Measurements from ENCODE around the gene CNNM4.

The CNNM4 gene

GRCh38 chr2:96842600-96842999 is 81.9 kb downstream of the CNNM4 start:
- Histone ChIP-seq H3K9me3 (ENCODE audit: low read depth, low read length) (no peaks in the 10 kb centered on the region), H3K27ac (no peak overlapping the region), H3K9ac (ENCODE audit: insufficient read length) (no peak overlapping the region), H3K36me3 (ENCODE audit: insufficient read depth, low read length) (peaks cover 5% of the 10 kb centered on the region; the same call in 1 of the 2 replicates), H3K4me3 (no peak overlapping the region)
- TF ChIP-seq POLR2AphosphoS5 (IDR thresholded peaks at IDR 0.05; ENCODE audit: borderline replicate concordance, low read depth, low read length) (no peak), FOXP2 (optimal IDR thresholded peaks at IDR 0.05; ENCODE audit: control extremely low read depth, extremely low read length, insufficient read depth) (no peak), EZH2 (IDR thresholded peaks at IDR 0.05) (no peak)
- DNase-seq (ENCODE audit: low read depth, low spot score) = no peak

- peaks cover 14% of the 10 kb centered on the region for H3K36me3 ChIP-seq (ENCODE audit: insufficient read depth, low read length)
- no peak within 1 kb of the TSS for H3K27ac ChIP-seq
Measured at GRCh38 chr2:96843538-96844268, 83.0 kb downstream of the CNNM4 start, which contains the start of gene ANKRD23. Gene ANKRD23 (minus strand): TSS chr2:96844021. CDS start chr2:96843992, 29 bp downstream.

GRCh38 chr2:96844405-96844808 is 83.7 kb downstream of the CNNM4 start:
- Histone ChIP-seq H3K9me3 (ENCODE audit: low read depth, low read length) (no peaks in the 10 kb centered on the region), H3K4me3 (no peak overlapping the region), H3K27ac (no peak overlapping the region), H3K36me3 (ENCODE audit: insufficient read depth, low read length) (peaks cover 14% of the 10 kb centered on the region), H3K9ac (ENCODE audit: insufficient read length) (no peak overlapping the region)
- no peak for DNase-seq (ENCODE audit: low read depth, low spot score)
- TF ChIP-seq POLR2AphosphoS5 (IDR thresholded peaks at IDR 0.05; ENCODE audit: borderline replicate concordance, low read depth, low read length) (no peak), EZH2 (IDR thresholded peaks at IDR 0.05) (no peak), FOXP2 (optimal IDR thresholded peaks at IDR 0.05; ENCODE audit: control extremely low read depth, extremely low read length, insufficient read depth) (no peak)

More at GRCh38 chr2:96843538-96844268, 83.0 kb downstream of the CNNM4 start, which contains the start of gene ANKRD23:
- no peak for DNase-seq (ENCODE audit: low read depth, low spot score)
- no peak within 1 kb of the TSS for H3K4me3 ChIP-seq
- H3K9me3 ChIP-seq (ENCODE audit: low read depth, low read length) = no peaks in the 10 kb centered on the region
- H3K9ac ChIP-seq (ENCODE audit: insufficient read length) = no peak within 1 kb of the TSS
- TF ChIP-seq POLR2AphosphoS5 (IDR thresholded peaks at IDR 0.05; ENCODE audit: borderline replicate concordance, low read depth, low read length) = no peak

GRCh38 chr2:96846825-96847224 is 86.1 kb downstream of the CNNM4 start:
- H3K27ac ChIP-seq = no peak overlapping the region
- H3K4me3 ChIP-seq = no peak overlapping the region
- peaks cover 25% of the 10 kb centered on the region for H3K36me3 ChIP-seq (ENCODE audit: insufficient read depth, low read length)
- no peak for DNase-seq (ENCODE audit: low read depth, low spot score)
- H3K9me3 ChIP-seq (ENCODE audit: low read depth, low read length) = no peaks in the 10 kb centered on the region
- TF ChIP-seq EZH2 (IDR thresholded peaks at IDR 0.05) (no peak), FOXP2 (optimal IDR thresholded peaks at IDR 0.05; ENCODE audit: control extremely low read depth, extremely low read length, insufficient read depth) (no peak), POLR2AphosphoS5 (IDR thresholded peaks at IDR 0.05; ENCODE audit: borderline replicate concordance, low read depth, low read length) (no peak)
- H3K9ac ChIP-seq (ENCODE audit: insufficient read length) = no peak overlapping the region

- DNase-seq (ENCODE audit: low read depth, low spot score) = no peak
- no peak overlapping the region for H3K4me3 ChIP-seq
- no peaks in the 10 kb centered on the region for H3K9me3 ChIP-seq (ENCODE audit: low read depth, low read length)
- H3K9ac ChIP-seq (ENCODE audit: insufficient read length) = no peak overlapping the region
- peaks cover 28% of the 10 kb centered on the region for H3K36me3 ChIP-seq (ENCODE audit: insufficient read depth, low read length)
- H3K27ac ChIP-seq = no peak overlapping the region
- TF ChIP-seq POLR2AphosphoS5 (IDR thresholded peaks at IDR 0.05; ENCODE audit: borderline replicate concordance, low read depth, low read length) = no peak
- TF ChIP-seq FOXP2 (optimal IDR thresholded peaks at IDR 0.05; ENCODE audit: control extremely low read depth, extremely low read length, insufficient read depth) = no peak
- TF ChIP-seq EZH2 (IDR thresholded peaks at IDR 0.05) = no peak
Measured at GRCh38 chr2:96847586-96847985, 86.9 kb downstream of the CNNM4 start.

GRCh38 chr2:96848264-96848663 is 87.6 kb downstream of the CNNM4 start:
- Histone ChIP-seq H3K36me3 (ENCODE audit: insufficient read depth, low read length) (peaks cover 34% of the 10 kb centered on the region), H3K9ac (ENCODE audit: insufficient read length) (no peak overlapping the region), H3K4me3 (no peak overlapping the region), H3K27ac (no peak overlapping the region), H3K9me3 (ENCODE audit: low read depth, low read length) (no peaks in the 10 kb centered on the region)
- DNase-seq (ENCODE audit: low read depth, low spot score) = no peak
- TF ChIP-seq FOXP2 (optimal IDR thresholded peaks at IDR 0.05; ENCODE audit: control extremely low read depth, extremely low read length, insufficient read depth) (no peak), EZH2 (IDR thresholded peaks at IDR 0.05) (no peak), POLR2AphosphoS5 (IDR thresholded peaks at IDR 0.05; ENCODE audit: borderline replicate concordance, low read depth, low read length) (no peak)

- Histone ChIP-seq H3K9ac (ENCODE audit: insufficient read length) (no peak overlapping the region), H3K36me3 (ENCODE audit: insufficient read depth, low read length) (peaks cover 36% of the 10 kb centered on the region), H3K4me3 (no peak overlapping the region), H3K27ac (no peak overlapping the region), H3K9me3 (ENCODE audit: low read depth, low read length) (no peaks in the 10 kb centered on the region)
- TF ChIP-seq POLR2AphosphoS5 (IDR thresholded peaks at IDR 0.05; ENCODE audit: borderline replicate concordance, low read depth, low read length) = no peak
- no peak for DNase-seq (ENCODE audit: low read depth, low spot score)
Measured at GRCh38 chr2:96852667-96853066, 92.0 kb downstream of the CNNM4 start.

GRCh38 chr2:96853321-96853720 is 92.6 kb downstream of the CNNM4 start:
- TF ChIP-seq FOXP2 (optimal IDR thresholded peaks at IDR 0.05; ENCODE audit: control extremely low read depth, extremely low read length, insufficient read depth) (no peak), POLR2AphosphoS5 (IDR thresholded peaks at IDR 0.05; ENCODE audit: borderline replicate concordance, low read depth, low read length) (no peak), EZH2 (IDR thresholded peaks at IDR 0.05) (no peak)
- no peak overlapping the region for H3K4me3 ChIP-seq
- no peaks in the 10 kb centered on the region for H3K9me3 ChIP-seq (ENCODE audit: low read depth, low read length)
- H3K9ac ChIP-seq (ENCODE audit: insufficient read length) = no peak overlapping the region
- peaks cover 30% of the 10 kb centered on the region for H3K36me3 ChIP-seq (ENCODE audit: insufficient read depth, low read length)
- no peak overlapping the region for H3K27ac ChIP-seq
- no peak for DNase-seq (ENCODE audit: low read depth, low spot score)

Measured in SK-N-MC (cell line).